Liver (tissue), 9 donors: Measurements from ENCODE around the gene HSF4. TPM values are rescaled to one million over a fixed set of nuclear protein-coding genes. Genes with fewer than 3 reads are reported as not detected.

Source experiments
- DNase-seq: peaks from one replicate; pipeline ENCODE4 v3.0.0-alpha.2; 2017; ENCODE audit warnings: low spot score
- H3K27ac ChIP-seq, 2 donors: one replicate each; pipeline ENCODE4 v1.7.0; 2013; ENCODE audit warnings: inconsistent platforms in 2 of 2, low read length in 2 of 2, control low read depth in 1 of 2, low read depth in 1 of 2, mild to moderate bottlenecking in 1 of 2
- H3K27me3 ChIP-seq, 4 donors: one replicate each; pipeline versions ENCODE4 v1.6.1 to v1.7.0; 2013; ENCODE audit warnings: low read length in 3 of 4, inconsistent platforms in 1 of 4, mild to moderate bottlenecking in 1 of 4, moderate library complexity in 1 of 4; ENCODE audit not compliant: control insufficient read depth in 4 of 4, insufficient read depth in 4 of 4
- H3K36me3 ChIP-seq, 4 donors: one replicate each; pipeline versions ENCODE4 v1.6.1 to v1.7.0; 2013; ENCODE audit warnings: low read length in 3 of 4, mild to moderate bottlenecking in 3 of 4, low read depth in 1 of 4, moderate library complexity in 1 of 4; ENCODE audit not compliant: control insufficient read depth in 4 of 4, insufficient read depth in 3 of 4
- H3K4me1 ChIP-seq, 4 donors: one replicate each; pipeline versions ENCODE4 v1.6.1 to v1.7.0; 2013; ENCODE audit warnings: low read length in 3 of 4, mild to moderate bottlenecking in 3 of 4, moderate library complexity in 1 of 4; ENCODE audit not compliant: control insufficient read depth in 4 of 4, insufficient read depth in 4 of 4
- H3K4me3 ChIP-seq, 3 donors: one replicate each; pipeline versions ENCODE4 v1.6.1 to v1.7.0; 2013; ENCODE audit warnings: low read length in 3 of 3, control low read depth in 1 of 3, low read depth in 1 of 3, mild to moderate bottlenecking in 1 of 3
- H3K9ac ChIP-seq, 2 donors: one replicate each; pipeline ENCODE4 v1.7.0; 2013; ENCODE audit warnings: low read length in 2 of 2, mild to moderate bottlenecking in 2 of 2, moderate library complexity in 2 of 2, control low read depth in 1 of 2, low read depth in 1 of 2
- H3K9me3 ChIP-seq, 4 donors: one replicate each; pipeline versions ENCODE4 v1.6.1 to v1.7.0; 2013; ENCODE audit warnings: low read length in 3 of 4; ENCODE audit not compliant: control insufficient read depth in 4 of 4
- ATF3 ChIP-seq: IDR thresholded peaks from 2 replicates; pipeline ENCODE4 v1.6.1; 2016; ENCODE audit warnings: antibody characterized with exemption
- EGR1 ChIP-seq, 2 donors: IDR thresholded peaks; 2 replicates each; pipeline ENCODE4 v1.6.1; 2016 to 2018; ENCODE audit warnings: antibody characterized with exemption in 2 of 2, low read depth in 2 of 2
- FOXA1 ChIP-seq: IDR thresholded peaks from 2 replicates; pipeline ENCODE4 v1.6.1; 2016; ENCODE audit warnings: antibody characterized with exemption
- FOXA2 ChIP-seq: IDR thresholded peaks from 2 replicates; pipeline ENCODE4 v1.6.1; 2016; ENCODE audit warnings: antibody characterized with exemption
- GABPA ChIP-seq, 2 donors: IDR thresholded peaks in 1 of 2; conservative IDR thresholded peaks in 1 of 2; 2 replicates each; pipeline ENCODE4 v1.6.1; 2016; ENCODE audit warnings: antibody characterized with exemption in 2 of 2, mild to moderate bottlenecking in 1 of 2, moderate library complexity in 1 of 2
- HNF4A ChIP-seq, 2 donors: conservative IDR thresholded peaks; 2 replicates each; pipeline ENCODE4 v1.6.1; 2016; ENCODE audit warnings: antibody characterized with exemption in 2 of 2, mild to moderate bottlenecking in 2 of 2
- HNF4G ChIP-seq: IDR thresholded peaks from 2 replicates; pipeline ENCODE4 v1.6.1; 2016; ENCODE audit warnings: antibody characterized with exemption
- JUND ChIP-seq, 2 donors: IDR thresholded peaks; 2 replicates each; pipeline ENCODE4 v1.6.1; 2016; ENCODE audit warnings: antibody characterized with exemption in 2 of 2
- NR2F2 ChIP-seq: IDR thresholded peaks from 2 replicates; pipeline ENCODE4 v1.6.1; 2016; ENCODE audit warnings: antibody characterized with exemption
- RAD21 ChIP-seq, 2 donors: IDR thresholded peaks; 2 replicates each; pipeline ENCODE4 v1.6.1; 2016; ENCODE audit warnings: antibody characterized with exemption in 2 of 2, mild to moderate bottlenecking in 2 of 2
- REST ChIP-seq: IDR thresholded peaks from 2 replicates; pipeline ENCODE4 v1.6.1; 2016; ENCODE audit warnings: antibody characterized with exemption, mild to moderate bottlenecking
- RXRA ChIP-seq, 2 donors: IDR thresholded peaks; 2 replicates each; pipeline ENCODE4 v1.6.1; 2017 to 2018; ENCODE audit warnings: antibody characterized with exemption in 2 of 2, mild to moderate bottlenecking in 1 of 2
- SP1 ChIP-seq: IDR thresholded peaks from 2 replicates; pipeline ENCODE4 v1.6.1; 2018; ENCODE audit warnings: antibody characterized with exemption, mild to moderate bottlenecking
- YY1 ChIP-seq: IDR thresholded peaks from 2 replicates; pipeline ENCODE4 v1.6.1; 2016; ENCODE audit warnings: antibody characterized with exemption, mild to moderate bottlenecking
- ZBTB33 ChIP-seq: IDR thresholded peaks from 2 replicates; pipeline ENCODE4 v1.6.1; 2016; ENCODE audit warnings: antibody characterized with exemption
- WGBS: extraction: QIAGEN DNeasy Blood & Tissue Kit; methylation state at CpG from one replicate; pipeline ENCODE4 v1.1.7; 2013; 5-methylcytosine and 5-hydroxymethylcytosine counted together
- polyA plus RNA-seq, 2 donors: library from polyadenylated mRNA; stranded (reverse) in 1 of 2; unstranded in 1 of 2; fragments of 200-250 nt in 1 of 2; fragments of >200 nt in 1 of 2; fragmentation: Nextera tagmentation in 1 of 2; extraction: Ambion mirVana in 1 of 2; gene quantifications; one replicate each; pipeline versions ENCODE4 v1.2.1 to v1.2.3, GENCODE V29; 2013 to 2015
- total RNA-seq, 2 donors: library from RNA; depleted of rRNA; stranded (reverse); fragments of >200 nt; gene quantifications; one replicate each; pipeline ENCODE4 v1.2.3, GENCODE V29; 2014
- TF ChIP-seq, protein P1 (sequence below): IDR thresholded peaks from 2 replicates; pipeline ENCODE4 v1.6.1; 2016; ENCODE audit warnings: antibody characterized with exemption
- TF ChIP-seq, protein P2 (sequence below): fragments of 150-350 bp; IDR thresholded peaks from 2 replicates; pipeline ENCODE4 v1.5.1; 2017; ENCODE audit warnings: improper control_type of control experiment, low read depth, low read length; ENCODE audit not compliant: missing input control
- donor health status: healthy.
- donor health status: healthy.
- donor health status: healthy.
- donor health status: healthy.
- donor health status: healthy.

HSF4 gene
- total and polyA plus RNA-seq, 4 donors = 0.42 to 5.1 (median 4.3) TPM

- 13% methylated on average over 59 of the region's 59 CpGs for WGBS
- H3K4me3 ChIP-seq = peak overlapping the region; percentile 58 to 69 (median 66)
- H3K36me3 ChIP-seq = no peaks in the 10 kb centered on the region
- H3K9ac ChIP-seq = no peak overlapping the region
- H3K9me3 ChIP-seq = no peaks in the 10 kb centered on the region
- H3K4me1 ChIP-seq = peaks cover 8 to 28% (median 19%) of the 10 kb centered on the region in 4 donors
- TF ChIP-seq YY1 = no peak
- TF ChIP-seq EGR1 (IDR thresholded peaks at IDR 0.05; ENCODE audit: low read depth in 2 of 2) = no peak
- TF ChIP-seq, protein P1, sequence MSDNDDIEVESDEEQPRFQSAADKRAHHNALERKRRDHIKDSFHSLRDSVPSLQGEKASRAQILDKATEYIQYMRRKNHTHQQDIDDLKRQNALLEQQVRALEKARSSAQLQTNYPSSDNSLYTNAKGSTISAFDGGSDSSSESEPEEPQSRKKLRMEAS = no peak
- no peak for TF ChIP-seq FOXA1
- TF ChIP-seq ZBTB33 = no peak
- no peak for TF ChIP-seq HNF4G
- no peak for TF ChIP-seq FOXA2
- no peak for TF ChIP-seq NR2F2
- TF ChIP-seq SP1 = no peak
- TF ChIP-seq REST = no peak
- no peak for TF ChIP-seq ATF3
- no peak for TF ChIP-seq GABPA (IDR thresholded peaks at IDR 0.05 in 1 of 2, conservative IDR thresholded peaks at IDR 0.05 in 1 of 2)
- TF ChIP-seq JUND (IDR thresholded peaks at IDR 0.05) = no peak
- no peak for DNase-seq
- H3K27me3 ChIP-seq = no peaks in the 10 kb centered on the region
- peak overlapping the region; percentile 84 to 85 for H3K27ac ChIP-seq
Measured at GRCh38 chr16:67184453-67184994, 20.0 kb downstream of the HSF4 start.

GRCh38 chr16:67184995-67185650, 20.6 kb downstream of the HSF4 start:
- Histone ChIP-seq H3K36me3 (no peaks in the 10 kb centered on the region), H3K27me3 (no peaks in the 10 kb centered on the region), H3K9me3 (no peaks in the 10 kb centered on the region), H3K4me3 (peak overlapping the region in 1 of 3 donors; percentile 12), H3K27ac (no peak overlapping the region), H3K4me1 (peaks cover 8 to 28% (median 19%) of the 10 kb centered on the region in 4 donors), H3K9ac (no peak overlapping the region)
- 21% methylated on average over 43 of the region's 43 CpGs for WGBS
- TF ChIP-seq REST (peak; percentile 97), NR2F2 (no peak), FOXA1 (no peak), RAD21 (IDR thresholded peaks at IDR 0.05) (peak; percentile 78 to 92), RXRA (IDR thresholded peaks at IDR 0.05) (peak in 1 of 2 donors; percentile 26), SP1 (peak; percentile 27), HNF4A (conservative IDR thresholded peaks at IDR 0.05) (no peak)
- TF ChIP-seq, protein P1 = no peak
- TF ChIP-seq, protein P2, sequence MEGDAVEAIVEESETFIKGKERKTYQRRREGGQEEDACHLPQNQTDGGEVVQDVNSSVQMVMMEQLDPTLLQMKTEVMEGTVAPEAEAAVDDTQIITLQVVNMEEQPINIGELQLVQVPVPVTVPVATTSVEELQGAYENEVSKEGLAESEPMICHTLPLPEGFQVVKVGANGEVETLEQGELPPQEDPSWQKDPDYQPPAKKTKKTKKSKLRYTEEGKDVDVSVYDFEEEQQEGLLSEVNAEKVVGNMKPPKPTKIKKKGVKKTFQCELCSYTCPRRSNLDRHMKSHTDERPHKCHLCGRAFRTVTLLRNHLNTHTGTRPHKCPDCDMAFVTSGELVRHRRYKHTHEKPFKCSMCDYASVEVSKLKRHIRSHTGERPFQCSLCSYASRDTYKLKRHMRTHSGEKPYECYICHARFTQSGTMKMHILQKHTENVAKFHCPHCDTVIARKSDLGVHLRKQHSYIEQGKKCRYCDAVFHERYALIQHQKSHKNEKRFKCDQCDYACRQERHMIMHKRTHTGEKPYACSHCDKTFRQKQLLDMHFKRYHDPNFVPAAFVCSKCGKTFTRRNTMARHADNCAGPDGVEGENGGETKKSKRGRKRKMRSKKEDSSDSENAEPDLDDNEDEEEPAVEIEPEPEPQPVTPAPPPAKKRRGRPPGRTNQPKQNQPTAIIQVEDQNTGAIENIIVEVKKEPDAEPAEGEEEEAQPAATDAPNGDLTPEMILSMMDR = peak; percentile 69
- DNase-seq = peak; percentile 87
